AG09319 (cell line): ENCODE measurements around the gene CUBN.

Experiments used
- DNase-seq: peaks from one replicate; pipeline ENCODE4 v3.0.0-alpha.2; 2010; ENCODE audit warnings: low read depth; ENCODE audit errors: extremely low read depth
- CTCF ChIP-seq: IDR thresholded peaks from 2 replicates; pipeline ENCODE4 v1.5.1; 2011; ENCODE audit warnings: low read depth, mild to moderate bottlenecking, inconsistent platforms, low read length, moderate library complexity

Gene CUBN

GRCh38 chr10:17154116-17154515, 24.5 kb upstream of the CUBN start:
- no peak for TF ChIP-seq CTCF
- DNase-seq = no peak

GRCh38 chr10:17153321-17153720, 23.7 kb upstream of the CUBN start:
- DNase-seq = no peak
- no peak for TF ChIP-seq CTCF

- TF ChIP-seq CTCF = no peak
- DNase-seq = no peak
Measured at GRCh38 chr10:17151716-17152115, 22.1 kb upstream of the CUBN start.

- TF ChIP-seq CTCF = no peak
- DNase-seq = no peak
Measured at GRCh38 chr10:17147884-17148489, 18.4 kb upstream of the CUBN start.

- TF ChIP-seq CTCF = no peak
- DNase-seq = no peak
Measured at GRCh38 chr10:17146892-17147291, 17.3 kb upstream of the CUBN start.

- no peak for DNase-seq
- TF ChIP-seq CTCF = no peak
Measured at GRCh38 chr10:17145239-17145638, 15.6 kb upstream of the CUBN start.

GRCh38 chr10:17144757-17145156, 15.1 kb upstream of the CUBN start:
- no peak for DNase-seq

More at GRCh38 chr10:17144757-17145156, 15.1 kb upstream of the CUBN start:
- no peak for TF ChIP-seq CTCF
